SK-MEL-5 (cell line): ENCODE results near the gene ZNF22. TPM values are rescaled to one million over a fixed set of nuclear protein-coding genes. Genes with fewer than 3 reads are reported as not detected.
A peak's percentile ranks its signal among the peaks of the same experiment; 100 is the strongest.

Experiments
- DNase-seq: peaks from one replicate; pipeline ENCODE4 v3.0.0-alpha.2; 2016; ENCODE audit warnings: low read depth, low spot score
- in situ Hi-C: cut with HindIII; loops from 2 replicates; pipeline ENCODE4 v1.10.0; 2016; ENCODE audit warnings: low sequenced_read_pairs, high pct_unique_total_duplicates, low pct_unique_long_range_greater_than_20kb
- total RNA-seq: library from RNA; depleted of rRNA; stranded (reverse); fragments of >200 nt; shearing (Covaris generic); gene quantifications from 2 replicates; pipeline ENCODE4 v1.2.3, GENCODE V29; 2014

Gene ZNF22
- total RNA-seq, 1 experiment from 2014 or later: 5.6 TPM

DNA sequence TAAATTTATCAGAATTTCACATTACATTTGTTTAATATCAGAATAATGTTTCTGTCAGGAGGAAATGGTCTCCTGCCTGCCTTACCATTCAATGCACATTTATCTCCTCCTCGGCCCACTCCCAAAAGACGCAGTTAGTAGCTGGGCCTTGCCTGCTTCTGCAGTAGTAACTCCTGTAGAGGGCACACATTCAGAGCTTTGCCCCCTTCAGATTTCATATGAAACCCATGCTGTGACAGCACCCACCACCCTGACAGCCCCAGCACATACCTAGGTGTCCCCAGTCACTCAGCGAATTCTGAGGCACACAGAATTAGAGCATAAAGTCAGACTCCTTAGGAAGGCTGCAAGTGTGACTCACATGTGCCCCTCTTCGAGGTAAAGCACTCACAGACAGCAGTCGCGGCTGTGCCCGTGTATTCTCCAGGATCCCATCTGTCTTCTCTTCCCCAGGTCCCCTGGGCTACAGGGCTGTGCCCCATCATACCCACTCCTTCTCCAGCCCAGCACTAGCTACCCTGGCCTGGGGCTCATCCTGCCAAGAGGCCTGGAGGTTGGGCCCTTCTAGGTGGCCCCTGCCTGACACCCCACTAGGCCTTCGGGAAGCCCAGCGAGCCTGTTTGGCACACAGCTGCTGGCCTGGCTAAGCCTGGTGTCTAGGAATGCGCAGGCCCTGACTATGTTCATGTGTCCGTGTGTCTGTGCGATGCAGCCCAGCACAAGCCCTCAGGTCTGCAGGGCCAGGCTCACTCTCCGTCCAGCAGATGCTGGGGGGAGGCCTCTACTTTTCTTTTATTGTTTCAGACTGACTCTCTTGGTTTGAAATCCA is 17.4 kb upstream of the ZNF22 start:
- DNase-seq: no peak
- in situ Hi-C loops: no loop called here

DNA sequence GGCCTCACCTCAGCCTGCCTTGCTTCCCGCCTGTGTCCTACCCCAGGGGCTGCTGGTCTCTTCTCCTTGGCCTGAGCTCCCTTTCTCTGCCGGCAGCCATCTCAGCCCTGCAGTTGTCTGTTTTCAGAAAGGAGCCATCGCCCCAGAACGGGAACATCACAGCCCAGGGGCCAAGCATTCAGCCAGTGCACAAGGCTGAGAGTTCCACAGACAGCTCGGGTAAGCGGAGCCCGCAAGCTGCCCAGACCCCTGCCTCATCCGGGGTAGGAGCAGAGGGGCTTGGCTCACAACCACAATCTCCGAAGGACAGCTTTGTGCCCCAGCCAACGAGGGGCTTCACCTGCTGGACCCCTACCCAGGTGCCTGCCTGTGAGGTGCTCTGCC is 16.8 kb upstream of the ZNF22 start:
- in situ Hi-C loops: no loop called here
- no peak for DNase-seq

DNA sequence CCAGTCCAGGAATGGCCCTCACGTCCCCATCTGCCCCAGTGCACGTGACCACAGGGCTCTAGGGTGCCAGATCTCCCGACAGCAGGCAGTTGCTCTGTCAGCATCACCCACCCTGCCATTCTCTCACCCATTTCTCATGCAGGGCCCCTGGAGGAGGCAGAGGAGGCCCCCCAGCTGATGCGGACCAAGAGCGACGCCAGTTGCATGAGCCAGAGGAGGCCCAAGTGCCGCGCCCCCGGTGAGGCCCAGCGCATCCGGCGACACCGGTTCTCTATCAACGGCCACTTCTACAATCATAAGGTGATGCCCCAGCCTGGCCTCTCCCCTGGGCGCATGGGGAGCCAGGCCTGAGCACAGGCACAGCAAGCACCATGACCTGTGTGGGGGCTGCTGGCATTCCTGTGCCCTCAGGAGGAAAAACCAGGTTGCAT is 16.0 kb upstream of the ZNF22 start:
- in situ Hi-C loops: no loop called here
- DNase-seq: no peak

DNA sequence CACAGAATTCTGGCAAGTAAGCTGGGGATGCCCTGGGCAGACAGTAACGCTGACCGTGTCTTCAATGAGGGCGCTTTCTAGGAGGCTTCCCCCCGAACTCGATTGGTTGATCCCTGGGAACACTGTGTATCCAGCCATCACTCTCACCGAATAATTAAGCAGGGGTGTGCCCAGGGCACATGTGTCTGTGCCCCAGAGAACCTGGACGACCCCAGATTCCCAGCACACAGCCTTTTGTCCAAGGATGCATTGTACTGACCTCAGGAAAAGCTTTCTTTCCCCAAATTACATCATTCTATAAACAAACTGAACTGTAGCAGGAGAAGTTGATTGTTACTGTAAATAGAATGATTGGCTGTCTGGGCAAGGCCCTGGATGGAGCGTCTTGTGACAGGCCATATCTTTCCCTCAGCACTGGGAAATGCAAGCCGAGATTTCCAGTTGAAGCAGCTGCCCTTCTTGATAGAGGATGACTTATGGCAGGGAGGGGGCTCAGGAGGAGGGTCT is 15.5 kb upstream of the ZNF22 start:
- DNase-seq: no peak

DNA sequence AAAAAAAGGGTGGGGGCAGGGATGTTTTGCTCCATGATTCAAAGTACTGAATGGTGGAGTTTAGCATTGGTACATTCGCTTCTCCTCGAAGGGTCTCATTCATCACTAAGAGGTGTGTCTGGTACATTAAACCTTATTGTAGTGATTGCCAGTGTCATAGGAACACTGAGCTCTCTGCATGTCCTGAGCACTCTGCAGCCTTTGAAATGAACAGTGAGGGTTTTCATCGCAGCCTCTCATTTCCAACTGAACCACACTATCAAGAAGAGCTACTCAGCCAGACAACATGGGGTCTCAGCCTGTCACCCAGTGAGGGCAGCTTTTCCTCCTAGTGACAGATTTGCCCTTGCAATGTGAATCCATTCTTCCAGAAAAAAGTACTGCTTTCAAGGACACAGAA is 14.5 kb upstream of the ZNF22 start:
- in situ Hi-C loops: no loop called here
- no peak for DNase-seq

More for the DNA sequence above, 15.5 kb upstream of the ZNF22 start:
- in situ Hi-C loops: no loop called here

DNA sequence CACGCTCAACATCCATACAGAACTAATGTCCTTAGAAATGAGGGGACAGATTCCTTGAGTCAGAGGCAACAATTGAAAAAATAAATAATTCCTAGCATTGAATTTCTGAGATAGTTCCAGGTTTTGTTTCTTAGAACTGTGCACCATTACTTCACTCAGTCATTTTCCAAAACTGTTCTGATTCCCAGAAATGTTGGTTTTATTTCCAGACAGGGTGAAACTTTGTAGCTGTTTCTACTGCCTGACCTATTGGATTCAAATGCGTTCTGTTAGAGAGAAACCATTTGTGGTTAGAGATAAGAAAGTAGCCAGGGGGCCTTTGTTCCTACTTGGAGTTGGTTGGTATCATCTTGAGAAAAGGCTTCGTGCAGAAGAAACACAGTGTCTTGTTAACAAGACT is 14.1 kb upstream of the ZNF22 start:
- no peak for DNase-seq
- in situ Hi-C loops: no loop called here

DNA sequence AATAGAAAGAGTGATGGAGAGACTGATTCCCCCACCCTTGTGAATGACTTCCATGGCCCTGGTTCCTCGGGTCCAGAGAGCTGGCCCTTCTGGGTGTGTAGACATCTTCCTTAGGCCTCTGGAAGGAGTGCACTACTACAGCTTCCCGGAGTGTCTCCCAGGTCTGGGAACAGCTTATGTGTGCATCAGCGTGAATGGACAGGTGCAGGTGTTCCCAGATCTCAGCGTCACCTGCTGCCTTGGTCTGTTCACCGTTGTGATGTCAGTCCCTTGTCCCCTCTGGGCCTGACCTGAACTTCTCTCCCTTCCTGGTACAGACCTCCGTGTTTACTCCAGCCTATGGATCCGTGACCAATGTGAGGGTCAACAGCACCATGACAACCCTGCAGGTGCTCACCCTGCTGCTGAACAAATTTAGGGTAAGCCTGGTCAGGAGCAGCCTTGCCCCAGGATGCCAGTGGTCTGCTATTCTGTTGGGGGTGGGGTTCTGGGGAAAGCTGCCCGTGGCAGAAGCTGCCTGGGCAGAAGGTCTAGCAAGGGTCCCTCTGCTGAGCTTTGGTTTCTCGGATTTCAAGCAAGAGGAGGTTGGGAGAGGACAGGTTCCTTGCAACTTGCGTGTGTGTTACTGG is 11.7 kb upstream of the ZNF22 start:
- DNase-seq: no peak
- in situ Hi-C loops: no loop called here

DNA sequence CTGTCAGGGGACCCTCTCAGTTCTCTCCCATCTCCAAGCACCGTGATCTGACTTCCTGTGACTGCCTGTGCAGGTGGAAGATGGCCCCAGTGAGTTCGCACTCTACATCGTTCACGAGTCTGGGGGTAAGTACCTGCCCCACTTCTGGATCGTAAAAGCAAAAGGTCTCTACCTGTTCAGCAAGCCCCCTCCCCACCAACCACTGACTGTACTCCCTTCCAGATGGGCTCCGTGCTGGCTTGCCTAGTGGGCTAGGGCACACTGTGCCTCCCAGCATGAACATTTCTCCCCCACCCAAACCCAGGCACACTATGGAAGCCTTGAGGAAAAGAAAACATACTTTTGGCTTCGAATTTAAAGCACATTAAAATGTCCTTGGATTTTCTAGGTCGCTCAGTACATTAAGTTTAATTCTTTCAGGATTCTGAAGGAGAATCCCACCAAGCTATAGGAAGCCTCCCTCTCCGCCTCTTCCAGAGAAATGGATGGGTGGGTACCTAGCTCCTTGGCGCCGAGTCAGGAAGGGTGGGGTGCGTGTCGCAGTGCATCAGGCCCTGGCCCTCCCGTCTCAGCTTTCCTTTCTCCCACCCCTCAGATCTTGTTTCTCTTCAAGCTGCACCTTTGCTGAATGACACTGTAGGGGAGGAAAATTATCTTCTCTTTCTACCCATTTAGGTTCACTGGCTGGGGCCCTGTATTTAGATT is 11.0 kb upstream of the ZNF22 start:
- DNase-seq: no peak
- in situ Hi-C loops: no loop called here

DNA sequence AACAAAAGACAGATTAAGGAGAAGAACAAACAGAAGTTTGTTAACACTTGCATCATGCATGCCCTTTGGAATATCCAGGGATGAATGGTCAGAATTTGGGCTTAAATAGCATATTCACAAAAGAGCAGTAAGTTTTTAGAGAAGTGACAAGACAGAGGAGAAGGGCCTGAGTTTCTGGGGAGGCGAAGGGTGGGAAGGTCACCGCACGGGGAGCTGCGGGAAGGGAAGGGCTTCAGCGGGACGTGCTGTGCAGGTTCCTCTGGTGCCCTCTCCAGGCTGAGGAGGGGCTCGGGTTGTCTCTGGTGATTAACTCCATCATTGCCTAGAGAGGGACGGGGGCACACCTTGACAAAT is 10.4 kb upstream of the ZNF22 start:
- in situ Hi-C loops: no loop called here
- DNase-seq: peak; percentile 39

DNA sequence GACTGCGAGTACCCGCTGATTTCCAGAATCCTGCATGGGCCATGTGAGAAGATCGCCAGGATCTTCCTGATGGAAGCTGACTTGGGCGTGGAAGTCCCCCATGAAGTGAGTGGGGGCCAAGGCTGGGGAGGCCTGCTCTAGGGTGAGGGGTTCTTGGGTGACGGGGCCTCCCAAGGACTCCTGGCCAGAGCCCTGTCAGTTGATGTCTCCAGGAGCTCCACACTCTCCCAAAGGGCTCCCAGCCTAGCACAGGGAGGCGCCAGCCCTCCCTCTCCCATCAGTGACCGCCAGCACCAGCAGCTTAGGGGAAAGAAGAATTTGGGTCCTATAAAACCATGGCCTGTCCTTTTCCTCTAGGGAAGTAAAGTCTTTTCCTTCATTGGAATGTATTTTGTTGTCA is 9.8 kb upstream of the ZNF22 start:
- in situ Hi-C loops: no loop called here
- DNase-seq: no peak

DNA sequence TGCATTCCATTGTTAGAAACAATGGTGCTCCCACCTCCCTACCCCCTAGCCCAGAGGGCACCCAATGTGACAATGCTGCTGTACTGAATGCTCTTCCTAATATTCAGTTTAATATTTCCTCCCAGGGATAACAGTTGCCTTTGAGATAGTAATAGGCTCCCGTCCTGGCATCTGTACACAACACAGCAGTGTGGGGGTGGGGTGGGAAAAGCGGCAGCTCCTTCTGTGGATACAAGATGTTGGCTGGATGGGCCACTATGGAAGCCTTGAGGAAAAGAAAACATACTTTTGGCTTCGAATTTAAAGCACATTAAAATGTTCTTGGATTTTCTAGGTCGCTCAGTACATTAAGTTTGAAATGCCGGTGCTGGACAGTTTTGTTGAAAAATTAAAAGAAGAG is 9.2 kb upstream of the ZNF22 start:
- in situ Hi-C loops: no loop called here
- no peak for DNase-seq

DNA sequence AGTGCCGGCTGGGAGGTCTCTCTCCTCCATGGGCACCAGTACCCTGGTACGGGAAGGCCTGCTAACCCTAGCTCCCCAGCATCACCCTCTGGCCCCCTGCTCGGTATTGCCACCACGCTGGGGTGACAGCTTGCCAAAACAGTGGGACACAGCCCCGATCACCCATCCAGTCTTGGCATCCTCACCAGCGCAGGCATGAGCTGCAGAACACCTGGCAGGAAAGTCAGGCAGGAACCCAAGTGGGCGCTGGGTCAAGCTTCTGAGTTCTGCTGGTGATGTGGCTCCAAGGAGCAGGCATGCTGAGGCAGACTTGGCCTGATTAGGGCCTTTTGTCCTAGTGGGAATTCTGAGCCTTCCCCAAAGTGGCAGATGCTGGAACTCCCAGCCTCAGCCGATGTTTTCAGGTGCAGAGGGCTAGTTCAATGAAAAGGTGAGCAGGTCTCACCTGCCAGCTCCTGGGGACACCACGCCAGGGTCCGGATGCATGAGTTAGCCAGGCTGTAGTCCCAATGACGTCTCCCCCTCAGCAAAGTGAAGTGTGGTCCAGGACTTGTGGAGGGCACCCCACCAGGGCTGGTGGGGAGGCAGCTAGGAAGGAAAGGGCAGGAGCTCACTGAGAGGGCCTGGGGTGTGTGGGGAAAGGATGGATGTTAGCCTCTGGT is 8.5 kb upstream of the ZNF22 start:
- DNase-seq: no peak
- in situ Hi-C loops: no loop called here

DNA sequence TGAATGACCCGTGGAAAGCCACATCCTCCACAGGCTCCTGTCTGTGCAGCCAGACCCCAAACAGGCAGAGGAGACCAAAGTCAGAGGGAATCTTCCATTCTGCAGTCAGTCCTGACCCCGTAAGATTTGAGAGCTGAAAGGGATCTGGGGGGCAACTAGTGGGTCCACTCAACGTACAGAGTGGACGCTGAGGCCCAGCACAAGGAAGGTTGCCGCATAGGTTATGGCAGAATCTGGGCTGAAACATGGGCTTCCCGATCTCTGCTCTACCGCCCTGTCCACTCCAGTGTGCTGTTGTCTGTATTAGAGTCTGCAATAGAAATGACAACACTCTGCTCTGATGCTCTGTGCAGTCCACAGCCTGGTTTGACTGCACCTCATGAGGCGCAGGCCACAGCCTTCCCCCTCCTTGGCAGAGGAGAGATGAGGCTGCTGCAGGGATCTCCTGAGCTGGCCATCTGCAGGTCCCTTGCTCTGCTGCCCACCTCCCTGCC is 7.9 kb upstream of the ZNF22 start:
- in situ Hi-C loops: no loop called here
- DNase-seq: no peak

DNA sequence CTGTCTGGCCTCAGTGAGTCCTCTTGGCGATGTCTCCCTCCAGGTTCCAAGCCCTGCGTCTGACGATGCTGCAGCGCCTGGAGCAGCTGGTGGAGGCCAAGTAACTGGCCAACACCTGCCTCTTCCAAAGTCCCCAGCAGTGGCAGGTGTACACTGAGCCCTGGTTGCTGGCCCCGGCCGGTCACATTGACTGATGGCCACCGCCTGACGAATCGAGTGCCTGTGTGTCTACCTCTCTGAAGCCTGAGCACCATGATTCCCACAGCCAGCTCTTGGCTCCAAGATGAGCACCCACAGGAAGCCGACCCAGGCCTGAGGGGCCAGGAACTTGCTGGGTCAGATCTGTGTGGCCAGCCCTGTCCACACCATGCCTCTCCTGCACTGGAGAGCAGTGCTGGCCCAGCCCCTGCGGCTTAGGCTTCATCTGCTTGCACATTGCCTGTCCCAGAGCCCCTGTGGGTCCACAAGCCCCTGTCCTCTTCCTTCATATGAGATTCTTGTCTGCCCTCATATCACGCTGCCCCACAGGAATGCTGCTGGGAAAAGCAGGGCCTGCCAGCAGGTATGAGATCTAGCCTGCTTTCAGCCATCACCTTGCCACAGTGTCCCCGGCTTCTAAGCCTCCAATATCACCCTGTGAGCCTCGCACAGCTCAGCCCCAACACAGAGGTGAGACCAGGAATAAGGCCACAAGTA is 7.3 kb upstream of the ZNF22 start:
- in situ Hi-C loops: no loop called here
- DNase-seq: no peak

DNA sequence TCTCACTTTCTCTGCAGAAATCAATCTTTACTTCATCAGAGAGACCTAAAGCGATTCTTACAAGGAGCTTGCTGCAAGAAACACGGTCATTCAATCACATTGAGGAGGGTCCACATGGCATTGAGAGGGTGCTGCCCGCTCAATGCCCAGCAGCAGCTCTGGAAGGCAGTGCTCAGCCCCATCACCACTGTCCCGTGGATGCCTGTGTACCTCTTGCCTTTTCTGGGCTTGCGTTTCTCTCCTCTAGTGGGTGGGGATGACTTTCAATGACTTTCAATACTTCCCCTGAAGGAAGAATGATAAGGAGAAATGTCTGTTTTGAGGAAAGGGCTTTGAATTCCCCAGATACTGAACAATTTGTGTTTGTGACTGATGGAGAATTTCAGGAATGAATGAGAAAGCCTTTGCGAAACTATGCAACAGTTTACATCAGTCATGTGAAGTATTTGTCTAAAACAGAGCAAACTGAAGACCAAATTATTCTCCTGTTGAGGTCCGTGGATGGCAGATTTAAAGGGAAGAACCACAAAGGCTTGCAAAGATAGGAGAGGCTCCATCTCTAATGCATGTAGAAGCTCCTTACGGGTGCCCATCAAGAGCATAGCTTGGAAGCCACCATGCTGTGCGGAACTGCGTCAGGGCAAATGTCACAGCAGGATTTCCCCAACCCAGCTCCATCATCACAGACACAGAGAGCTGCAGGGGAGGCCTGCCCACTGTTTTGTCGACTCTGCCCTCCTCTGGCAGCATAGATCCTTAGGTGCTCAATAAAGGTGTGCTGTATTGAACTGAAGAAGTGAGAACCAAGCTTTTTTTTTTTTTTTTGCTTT is 6.6 kb upstream of the ZNF22 start:
- DNase-seq: peak; percentile 11
- in situ Hi-C loops: no loop called here

DNA sequence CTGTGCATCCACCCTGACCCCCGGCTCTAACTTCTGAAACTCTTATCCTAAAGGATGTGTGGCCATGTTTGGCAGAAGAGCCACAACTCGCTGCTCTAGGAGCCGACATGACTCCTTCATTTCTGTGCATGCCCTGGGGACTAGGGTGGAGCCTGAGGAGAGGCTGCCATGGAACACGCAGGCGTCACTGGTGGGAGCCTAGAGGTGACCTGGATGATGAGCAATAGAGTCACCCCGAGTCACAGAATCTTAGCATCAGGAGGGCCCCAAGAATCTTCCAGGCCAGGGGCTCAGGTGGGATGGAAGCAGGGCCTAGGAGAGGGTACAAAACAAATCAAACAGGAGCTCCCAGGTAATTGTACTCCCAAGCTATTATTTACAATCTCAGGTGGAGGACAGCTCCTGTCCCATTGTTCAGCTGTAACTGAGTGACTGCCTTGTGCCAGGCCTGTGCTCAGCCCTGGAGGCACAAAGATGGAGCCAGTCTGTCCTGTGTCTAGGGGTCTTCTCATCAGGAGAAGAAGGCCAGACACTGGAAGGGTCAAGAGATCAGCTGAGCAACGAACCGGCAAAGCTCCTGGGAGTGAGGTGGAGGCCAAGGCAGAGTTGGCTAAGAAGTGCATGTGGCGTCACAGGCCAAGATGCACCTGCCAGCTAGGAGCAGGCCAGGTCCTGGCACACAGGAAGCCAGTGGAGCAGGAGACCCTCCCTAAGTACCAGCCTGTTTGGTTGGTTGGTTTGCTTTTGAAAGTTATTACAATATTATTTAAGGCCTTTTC is 5.8 kb upstream of the ZNF22 start:
- in situ Hi-C loops: no loop called here
- no peak for DNase-seq
